HG03354 (cell line): Measurements from ENCODE around the gene ISCA2.
"Not testable (repeated sequence)": the region's sequence is repeated elsewhere in the genome, so short reads cannot be mapped to it uniquely, and the experiment has no call there.

Source experiments
- ATAC-seq: cut with Tn5 transposase; IDR thresholded peaks from one replicate; pipeline ENCODE4 v1.9.1; 2021; ENCODE audit warnings: mild to moderate bottlenecking; ENCODE audit not compliant: unreplicated experiment, poor library complexity, severe bottlenecking

The ISCA2 gene

DNA sequence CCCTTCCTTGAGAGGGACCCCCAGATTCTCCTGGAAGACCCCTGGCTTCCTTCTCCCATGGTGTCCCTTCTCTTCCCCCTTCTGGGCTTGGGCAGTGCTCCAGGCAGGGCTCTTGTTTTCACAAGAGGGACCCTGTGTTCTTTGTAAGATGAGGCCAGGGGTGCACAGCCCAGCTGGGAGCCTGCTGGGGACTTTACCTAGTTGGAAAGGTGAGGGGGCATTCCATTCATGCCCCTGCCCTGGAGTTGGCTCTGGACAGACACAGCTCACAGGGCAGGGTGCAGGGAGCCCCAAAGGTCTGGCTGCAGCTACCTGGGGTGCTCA is 31.2 kb downstream of the ISCA2 start:
- no peak for ATAC-seq

DNA sequence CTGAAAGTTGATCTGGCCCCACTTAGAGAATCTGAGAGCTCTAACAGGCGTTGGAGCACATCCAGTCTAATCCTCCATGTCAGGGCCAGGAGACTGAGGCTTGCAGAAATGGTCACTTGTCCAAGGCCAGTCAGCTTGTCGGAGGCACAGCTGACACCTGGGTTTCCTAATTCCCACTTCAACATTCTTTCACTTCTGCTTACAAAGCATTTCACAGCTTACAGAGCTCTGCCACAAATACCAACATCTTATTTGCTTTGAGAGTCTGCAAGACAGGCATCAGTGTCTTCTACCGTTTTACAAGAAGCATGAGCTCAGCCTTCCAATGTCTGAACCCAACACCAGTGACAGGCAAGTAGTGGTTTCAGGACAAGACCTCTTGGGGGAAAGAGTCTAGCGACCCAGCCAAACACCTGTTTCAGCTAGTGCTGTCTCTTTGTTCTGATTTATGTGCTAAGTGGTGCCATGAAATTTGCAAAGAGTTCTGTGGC is 31.8 kb downstream of the ISCA2 start:
- no peak for ATAC-seq

DNA sequence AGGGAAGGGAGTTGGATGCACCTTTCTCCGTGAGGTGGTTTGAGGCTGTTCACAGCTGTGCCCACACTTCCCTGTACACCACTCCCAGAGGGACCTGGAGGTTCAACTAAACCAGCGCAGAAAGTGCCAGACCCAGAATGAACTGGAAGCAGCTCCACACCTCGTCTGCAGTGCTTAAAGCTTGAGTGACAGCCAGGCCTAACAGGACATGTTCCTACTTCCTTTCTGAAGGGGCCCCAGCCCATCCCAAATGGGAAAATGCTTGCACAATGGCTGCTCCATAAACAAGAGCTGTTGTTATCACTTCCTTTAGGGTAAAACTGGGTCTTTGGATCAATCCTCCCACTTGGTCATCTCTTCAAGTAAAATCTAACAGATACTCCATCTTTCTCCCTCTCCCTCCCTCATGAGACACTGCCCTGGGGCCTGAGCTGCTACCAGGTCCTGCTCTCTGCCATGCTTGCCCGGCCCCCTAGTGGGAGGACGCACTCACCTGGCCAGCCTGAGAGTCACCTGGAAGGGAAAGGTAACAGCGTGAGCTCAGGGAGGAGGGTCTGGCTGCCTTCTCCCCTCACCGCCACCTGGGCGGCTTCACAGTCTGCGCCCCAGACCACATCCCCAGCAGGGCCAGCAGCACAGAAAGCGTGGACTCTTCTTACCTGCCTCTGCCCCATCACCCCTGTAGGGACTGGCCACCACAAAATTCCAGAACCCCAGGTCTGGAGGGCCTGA is 33.5 kb downstream of the ISCA2 start:
- ATAC-seq, result no peak

DNA sequence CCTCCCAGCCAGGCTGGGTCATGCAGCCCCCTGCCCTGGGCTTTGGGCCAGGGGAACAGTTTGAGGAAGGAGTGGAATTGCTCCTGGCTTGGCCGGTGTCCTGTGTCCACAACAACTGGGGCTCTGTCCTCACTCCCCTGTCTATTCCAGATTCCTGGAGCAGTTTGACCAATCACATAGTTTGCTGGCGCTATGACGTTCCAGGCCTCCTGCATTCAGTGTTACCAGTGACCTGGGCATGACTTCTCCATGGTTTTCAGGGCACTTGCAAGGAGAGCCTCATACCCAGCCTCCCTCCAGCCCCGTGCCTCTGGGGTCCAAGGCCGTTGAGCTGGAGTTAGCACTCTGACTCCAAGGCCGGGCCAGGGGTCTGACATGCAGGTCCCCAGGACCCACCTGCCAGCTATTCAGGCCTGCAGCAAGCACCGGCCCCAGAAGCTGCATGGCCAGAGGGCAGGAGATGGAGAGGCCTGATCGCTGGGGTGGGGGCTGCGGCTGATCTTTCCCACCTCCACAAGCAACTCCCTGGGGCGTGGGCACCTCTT is 34.2 kb downstream of the ISCA2 start:
- ATAC-seq, result no peak

DNA sequence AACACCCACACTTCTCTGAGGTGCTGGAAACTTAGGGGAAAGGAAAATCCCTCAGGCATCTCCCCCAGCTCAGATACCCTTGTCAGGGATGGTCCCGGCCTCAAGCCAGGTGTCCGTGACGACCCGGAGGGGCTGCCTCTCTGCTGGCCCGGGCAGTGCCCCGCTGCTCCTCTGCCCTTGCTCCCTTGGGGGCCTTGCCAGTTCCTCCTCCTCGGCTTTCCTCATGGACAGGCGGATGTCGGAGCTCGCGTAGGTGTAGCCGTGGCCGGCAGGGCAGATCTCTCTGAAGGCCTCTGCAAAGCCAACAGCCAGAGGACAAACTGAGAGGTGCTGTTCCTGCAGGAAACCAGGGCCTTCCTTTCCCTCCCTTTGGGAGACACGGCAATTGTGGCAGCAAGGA is 34.8 kb downstream of the ISCA2 start:
- ATAC-seq, result no peak

DNA sequence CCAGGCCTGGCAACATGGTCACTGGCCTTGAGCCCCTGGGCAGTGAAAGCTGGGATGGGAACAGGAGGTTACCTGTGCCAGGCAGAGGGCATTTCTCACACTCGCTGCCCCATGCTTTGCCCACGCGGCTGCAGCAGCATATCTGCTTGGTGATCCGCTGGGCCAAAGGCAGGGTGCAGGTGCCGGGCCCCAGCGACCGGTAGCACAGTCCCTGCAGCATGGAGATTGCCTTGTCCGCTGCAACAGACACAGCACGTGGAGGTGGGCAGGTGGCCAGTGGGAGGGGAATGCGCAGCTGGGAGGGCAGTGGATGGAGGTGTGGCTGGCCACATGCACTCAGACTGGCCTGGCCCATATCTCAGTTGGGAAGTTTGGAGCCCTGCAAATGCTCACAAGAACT is 35.3 kb downstream of the ISCA2 start:
- no peak for ATAC-seq

DNA sequence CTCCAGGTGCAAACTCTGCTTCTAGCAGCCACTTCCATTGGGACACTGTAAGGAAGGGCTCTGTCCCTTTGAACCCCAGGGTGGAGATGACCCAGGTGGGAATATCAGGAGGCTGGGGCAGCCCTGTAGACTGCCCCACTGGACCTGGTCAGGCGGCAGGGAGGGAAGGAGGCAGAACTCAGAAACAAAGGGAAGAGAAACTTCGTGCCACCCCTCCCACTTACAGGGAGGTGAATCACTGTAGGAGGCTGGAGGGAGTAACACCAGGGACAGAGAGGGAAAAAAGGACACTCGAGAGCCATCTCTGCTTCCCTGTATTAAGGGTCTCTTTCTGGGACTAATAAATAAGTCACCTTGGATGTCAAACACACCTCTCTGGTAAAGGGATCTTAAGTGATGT is 37.4 kb downstream of the ISCA2 start:
- ATAC-seq, result no peak

DNA sequence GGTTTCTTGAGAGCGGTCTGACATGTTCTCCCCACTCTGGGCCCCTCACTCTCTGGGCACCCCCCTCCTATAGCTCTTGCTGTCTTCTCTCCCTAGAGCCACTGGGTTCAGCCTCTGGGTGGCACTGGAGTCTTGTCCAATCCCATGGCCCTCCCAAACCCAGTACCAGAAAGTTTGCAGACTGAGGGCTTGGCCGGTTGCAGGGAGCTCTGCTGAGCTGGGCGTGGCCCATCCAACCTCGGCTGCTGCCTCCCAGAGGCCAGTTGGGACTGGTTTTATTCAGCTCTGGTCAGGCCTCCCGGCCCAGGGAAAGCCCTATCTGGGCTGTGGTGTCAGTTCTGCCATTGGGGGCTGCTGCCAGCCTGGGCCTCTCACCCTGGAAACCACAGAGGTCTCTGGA is 37.9 kb downstream of the ISCA2 start:
- no peak for ATAC-seq

DNA sequence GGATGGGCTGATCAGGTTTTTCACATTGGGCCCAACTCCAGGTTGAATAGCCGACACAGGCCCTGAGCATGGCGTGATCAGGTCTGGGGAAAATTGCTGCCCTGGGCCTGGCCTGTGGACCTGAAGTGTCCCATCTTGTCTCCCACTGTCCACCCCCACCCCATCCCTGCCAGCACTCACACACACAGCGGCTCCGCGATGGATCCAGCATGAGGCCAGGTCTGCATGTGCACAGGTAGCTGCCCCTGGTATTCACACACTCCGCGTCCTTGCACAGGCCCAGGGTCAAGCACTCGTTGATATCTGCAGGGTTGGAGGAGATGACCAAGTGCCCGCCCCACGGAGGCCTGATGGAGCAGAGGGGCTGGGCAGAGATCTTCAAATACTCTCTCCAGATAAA is 38.7 kb downstream of the ISCA2 start:
- ATAC-seq, result no peak

DNA sequence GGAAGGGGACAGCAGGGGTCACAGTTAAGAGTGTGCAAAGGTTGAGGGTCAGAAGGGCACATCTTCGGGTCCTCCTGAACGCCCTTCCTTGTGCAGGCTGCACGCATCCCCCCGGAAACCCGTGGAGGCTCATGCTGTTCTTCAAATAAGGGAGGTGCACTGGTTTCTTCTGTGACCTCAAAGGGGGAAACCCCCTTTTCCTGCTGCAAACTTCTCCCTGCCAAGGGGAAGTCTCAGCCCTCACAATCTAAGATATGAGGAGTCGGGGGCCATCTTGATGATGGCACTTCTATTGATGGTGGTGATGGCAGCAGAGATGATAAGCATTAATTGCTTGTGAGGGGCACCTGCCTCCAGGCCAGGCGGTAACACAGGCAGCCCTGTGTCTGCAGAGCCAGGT is 40.0 kb downstream of the ISCA2 start:
- ATAC-seq, result no peak

DNA sequence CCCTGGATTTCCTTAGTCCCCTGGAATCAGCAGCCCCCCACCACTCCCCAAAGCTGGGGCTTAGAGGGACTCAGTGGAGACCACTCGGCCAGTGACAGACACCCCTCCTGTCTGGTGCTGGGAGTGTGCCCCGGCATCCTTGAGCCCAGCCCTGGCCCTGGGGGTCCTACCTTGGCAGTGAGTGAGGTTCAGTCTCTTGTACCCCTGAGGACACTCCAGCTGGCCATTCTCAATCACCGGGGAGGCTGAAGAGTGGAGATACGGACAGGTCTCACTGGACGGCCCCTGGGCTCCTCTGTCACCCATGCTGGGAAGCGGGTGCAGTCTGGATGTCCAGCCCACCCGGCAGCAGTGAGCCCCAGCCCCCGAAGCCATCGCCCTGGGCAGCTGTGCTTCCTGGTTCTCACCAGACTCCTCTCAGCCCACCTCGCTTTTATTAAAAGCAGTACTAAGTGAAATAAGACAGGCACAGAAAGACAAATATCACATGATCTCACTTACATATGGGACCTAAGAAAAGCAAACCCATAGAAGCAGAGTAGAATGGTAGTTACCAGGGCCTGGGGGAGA is 42.3 kb downstream of the ISCA2 start:
- no peak for ATAC-seq

DNA sequence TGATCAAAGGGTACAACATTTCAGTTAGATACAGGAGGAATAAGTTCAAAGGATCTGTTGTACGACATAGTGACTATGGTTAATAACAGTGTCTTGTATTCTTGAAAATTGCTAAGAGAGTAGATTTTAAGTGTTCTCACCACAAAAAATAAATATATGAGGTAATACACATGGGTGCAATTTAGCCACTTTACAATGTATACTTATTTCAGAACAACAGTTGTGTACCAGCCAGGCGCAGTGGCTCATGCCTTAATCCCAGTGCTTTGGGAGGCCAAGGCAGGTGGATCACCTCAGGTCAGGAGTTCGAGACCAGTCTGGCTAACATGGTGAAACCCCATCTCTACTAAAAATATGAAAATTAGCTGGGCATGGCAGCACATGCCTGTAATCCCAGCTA is 42.8 kb downstream of the ISCA2 start:
- ATAC-seq, result not testable (repeated sequence)

DNA sequence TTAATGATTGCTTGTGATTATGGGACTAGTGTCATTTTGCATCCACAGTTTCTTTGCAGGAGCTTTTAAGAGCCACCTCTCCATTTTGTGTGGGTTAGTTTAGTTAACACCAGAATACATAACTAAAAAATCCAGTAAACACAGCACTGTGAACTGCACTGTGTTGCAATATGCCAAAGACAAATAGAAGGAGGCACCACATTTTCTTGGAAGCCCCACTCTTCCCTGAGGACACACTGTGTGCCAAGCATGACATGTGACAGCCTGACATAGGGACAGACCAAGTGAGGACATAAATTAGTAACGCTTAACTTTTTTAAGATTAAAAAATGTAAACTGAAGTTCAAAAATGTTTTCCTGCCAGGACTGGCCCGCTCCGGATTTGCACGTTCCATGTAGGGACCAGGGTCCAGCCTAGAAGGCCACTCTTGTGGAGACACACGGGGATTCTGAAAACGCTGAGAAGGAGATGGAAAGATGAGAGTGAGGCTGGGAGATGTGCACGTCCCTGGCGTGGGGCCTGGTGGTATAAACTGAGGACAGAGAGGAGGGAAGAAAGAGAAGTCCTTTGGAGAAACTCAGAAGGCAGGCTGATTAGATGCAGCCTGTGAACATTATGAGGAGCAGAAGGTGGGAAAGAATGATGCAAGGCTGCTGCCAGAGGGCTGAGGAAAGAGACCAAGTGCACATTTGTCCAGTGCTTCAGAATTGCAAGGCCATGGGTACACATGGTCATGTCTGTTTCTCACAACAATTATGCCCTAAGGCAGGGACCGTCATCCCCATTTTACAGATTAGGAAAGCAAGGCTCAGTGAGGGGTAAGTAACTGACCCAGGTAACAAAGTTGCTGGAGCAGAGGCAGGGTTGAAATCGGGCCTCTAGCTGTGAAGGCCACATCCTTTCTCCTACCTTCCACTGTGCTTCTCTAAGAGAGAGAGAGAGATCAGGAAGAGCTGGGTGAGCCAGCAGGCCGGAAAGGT is 45.1 kb downstream of the ISCA2 start:
- ATAC-seq, result no peak

DNA sequence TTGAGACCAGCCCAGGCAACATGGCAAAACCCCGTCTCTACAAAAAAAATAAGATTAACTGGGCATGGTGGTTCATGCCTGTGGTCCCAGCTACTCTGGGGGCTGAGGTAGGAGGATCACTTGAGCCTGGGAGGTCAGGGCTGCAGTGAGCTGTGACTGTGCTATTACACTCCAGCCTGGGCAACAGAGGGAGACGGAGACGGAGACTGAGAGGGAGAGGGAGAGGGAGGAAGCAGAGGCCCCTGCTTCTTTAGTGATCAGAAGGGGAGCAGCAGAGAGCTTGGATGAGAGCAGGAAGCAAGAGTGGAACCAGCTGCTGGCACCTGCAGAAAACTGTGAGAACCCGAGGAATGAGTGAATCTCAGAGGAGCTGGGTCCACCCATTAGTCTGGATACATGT is 45.9 kb downstream of the ISCA2 start:
- no peak for ATAC-seq

DNA sequence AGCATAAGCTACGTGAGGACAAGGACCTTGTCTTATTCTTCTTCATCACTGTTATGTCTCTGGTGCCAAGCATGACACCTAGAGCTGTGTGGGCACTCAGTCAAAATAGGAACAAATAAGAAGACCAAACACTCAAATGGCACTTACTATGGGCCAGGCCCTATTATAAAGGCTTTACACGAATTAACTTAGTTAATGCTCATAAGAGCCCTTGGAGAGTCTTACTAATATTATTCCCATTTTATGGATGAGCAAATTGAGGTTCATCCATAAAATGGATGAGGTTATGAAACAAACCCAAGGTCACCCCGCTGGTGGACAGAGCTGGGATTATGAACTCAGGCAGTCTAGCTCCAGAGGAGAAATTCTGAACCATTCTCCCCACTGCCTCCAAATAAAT is 47.7 kb downstream of the ISCA2 start:
- no peak for ATAC-seq

DNA sequence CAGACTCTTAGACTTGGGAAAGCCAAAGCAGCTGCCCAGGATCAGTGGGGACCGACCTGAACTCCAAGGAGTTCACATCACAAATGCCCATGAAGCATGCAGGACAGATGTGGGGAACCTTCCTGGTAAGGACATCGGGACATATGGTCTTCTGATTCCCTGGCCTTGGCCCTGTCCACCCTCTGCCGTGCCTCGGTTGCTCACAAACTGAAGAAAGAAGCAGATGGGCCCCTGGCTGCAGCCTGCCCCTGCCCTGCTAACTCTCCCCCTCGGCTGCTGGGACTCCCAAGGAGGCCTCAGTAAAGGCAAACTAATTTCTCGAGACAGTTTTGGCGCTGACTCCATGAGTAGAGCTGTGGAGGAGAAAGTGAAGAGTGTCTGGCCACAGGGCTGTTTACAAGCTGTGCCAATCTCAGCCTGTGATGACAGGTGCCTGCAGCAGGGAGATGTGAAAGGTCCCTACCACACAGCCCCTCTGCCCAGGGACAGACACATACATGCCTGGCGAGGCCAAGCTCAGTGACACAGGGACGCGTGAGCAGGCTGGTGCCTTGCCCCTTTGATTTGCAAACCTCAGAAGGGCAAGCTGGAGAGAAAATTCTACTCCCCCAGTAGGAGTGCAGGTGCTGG is 48.6 kb downstream of the ISCA2 start:
- ATAC-seq, result no peak

DNA sequence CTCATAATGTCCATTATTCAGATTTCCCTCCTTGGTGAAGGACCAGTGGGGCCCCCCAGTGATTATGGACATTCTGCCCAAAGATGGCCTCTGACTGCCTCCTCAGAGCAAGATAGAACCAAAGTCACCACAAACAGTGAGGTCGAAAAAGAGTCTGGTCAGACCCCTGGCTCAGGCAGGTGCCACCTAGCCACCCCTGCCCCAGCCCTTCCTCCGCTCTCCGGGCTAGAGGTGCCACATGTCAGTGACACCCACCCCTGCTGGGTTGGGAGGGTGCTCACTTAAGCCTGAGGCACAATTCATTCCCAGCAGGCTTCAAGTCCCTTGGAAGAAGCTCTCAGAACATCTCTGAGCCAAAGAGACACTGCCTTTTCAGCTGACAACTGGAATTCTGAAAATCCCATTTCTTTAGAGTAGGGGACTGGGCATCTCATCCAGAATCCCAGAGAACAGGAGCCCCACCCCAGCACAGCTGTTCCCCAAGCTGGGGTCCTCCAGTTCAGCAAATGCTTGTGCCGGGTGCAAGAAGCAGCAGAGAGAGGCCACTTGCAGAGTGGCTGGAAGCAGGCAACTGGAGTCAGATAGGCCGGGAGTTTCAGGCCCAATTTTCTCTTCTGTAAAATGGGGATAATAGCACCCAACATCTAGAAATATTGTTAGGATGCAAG is 50.3 kb downstream of the ISCA2 start:
- ATAC-seq, result no peak

DNA sequence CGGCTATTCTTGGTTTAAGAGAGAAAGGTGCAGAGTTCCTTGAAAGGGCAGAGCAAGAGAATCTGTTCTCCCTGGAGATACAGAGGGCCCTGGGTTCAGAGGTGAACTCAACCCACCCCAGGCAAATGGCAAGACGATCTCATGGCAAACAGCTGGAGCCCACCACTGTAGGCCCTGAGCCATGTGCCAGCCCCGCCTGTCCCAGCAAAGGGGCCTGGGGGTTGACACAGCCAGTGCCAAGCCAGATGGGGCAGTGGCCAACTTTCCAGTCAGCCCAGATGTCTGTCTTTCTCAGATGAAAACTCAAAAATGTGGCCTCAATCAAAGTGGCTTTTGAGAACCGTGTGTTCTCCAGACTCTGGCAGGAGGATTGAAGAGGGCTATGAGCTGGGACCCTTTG is 51.8 kb downstream of the ISCA2 start:
- no peak for ATAC-seq

DNA sequence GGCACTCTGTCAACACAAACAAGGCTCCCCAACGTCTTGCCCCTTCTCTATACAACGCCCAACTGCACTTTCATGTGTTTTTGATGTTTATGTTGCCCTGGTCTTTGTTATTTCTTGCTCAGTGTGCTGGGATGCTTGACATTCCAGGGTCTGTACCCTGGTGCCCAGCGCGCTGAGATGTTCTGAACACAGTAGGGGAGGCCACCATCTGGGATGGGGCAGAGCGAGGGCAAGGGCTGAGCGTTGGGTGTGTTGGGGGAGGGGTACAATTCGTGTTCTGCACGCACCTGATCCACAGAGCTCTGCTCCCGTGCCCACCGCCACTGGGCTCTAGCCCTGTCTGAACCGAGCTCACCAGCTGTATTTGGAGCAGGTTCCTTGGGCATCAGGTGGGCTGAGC is 52.9 kb downstream of the ISCA2 start:
- no peak for ATAC-seq
